ENCODE results near the gene TMEM139. TPM values are rescaled to one million over a fixed set of nuclear protein-coding genes. Genes with fewer than 3 reads are reported as not detected.

The TMEM139 gene
- polyA plus RNA-seq, 3 donors = 0.55 TPM; not detected in 2

DNA sequence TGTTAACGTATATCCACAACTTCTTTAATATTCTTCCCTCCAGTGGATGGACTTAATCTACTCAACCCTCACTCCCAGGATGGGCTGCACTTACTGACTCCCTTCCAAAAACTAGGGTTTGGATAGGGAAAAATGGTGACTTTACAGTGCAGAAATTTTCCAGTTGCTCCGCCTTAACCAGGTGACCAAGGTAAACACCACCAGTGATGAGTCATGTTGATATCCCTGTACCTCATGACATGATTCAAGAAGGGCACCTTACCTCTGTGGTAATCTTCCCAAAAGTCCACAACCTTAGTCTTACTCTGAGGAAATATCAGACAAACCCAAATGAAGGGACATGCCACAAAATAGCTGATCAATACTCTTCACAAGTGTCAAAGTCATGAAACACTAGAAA, 25.0 kb upstream of the TMEM139 start:
- TF ChIP-seq CTCF (IDR thresholded peaks at IDR 0.05) = no peak
- Histone ChIP-seq H3K36me3 (replicated peaks in 1 of 2; ENCODE audit: control insufficient read depth in 1 of 2, insufficient read depth in 2 of 2, low read length in 2 of 2) (no peaks in the 10 kb centered on the region), H3K4me3 (replicated peaks in 1 of 3; ENCODE audit: low read depth in 2 of 3, low read length in 3 of 3) (no peak overlapping the region), H3K4me2 (replicated peaks; ENCODE audit: extremely low read depth, low read length, poor library complexity, severe bottlenecking) (no peak overlapping the region), H3K4me1 (ENCODE audit: control insufficient read depth in 1 of 2, insufficient read depth in 2 of 2, low read length in 2 of 2) (peaks cover 18 to 25% of the 10 kb centered on the region in 2 donors), H3K79me2 (ENCODE audit: insufficient read depth, low read length) (peaks cover 20% of the 10 kb centered on the region), H3K9me3 (replicated peaks in 1 of 2; ENCODE audit: control insufficient read depth in 1 of 2, insufficient read depth in 1 of 2, low read length in 2 of 2) (no peaks in the 10 kb centered on the region), H4K20me1 (ENCODE audit: insufficient read depth, low read length) (peaks cover 5% of the 10 kb centered on the region), H2AFZ (ENCODE audit: insufficient read depth, low read depth, low read length, poor library complexity, severe bottlenecking) (no peak overlapping the region), H3K27me3 (ENCODE audit: control insufficient read depth in 2 of 2, insufficient read depth in 2 of 2, low read length in 2 of 2) (no peaks in the 10 kb centered on the region), H3K9ac (ENCODE audit: insufficient read depth, low read length, poor library complexity, severe bottlenecking) (no peak overlapping the region), H3K27ac (ENCODE audit: low read depth in 1 of 2, low read length in 2 of 2) (no peak overlapping the region)
- Mint-ChIP-seq H3K27me3 (ENCODE audit: low read depth in 3 of 3) (no peaks in the 10 kb centered on the region), H3K4me1 (peaks cover 22% of the 10 kb centered on the region), H3K27ac (no peak overlapping the region), H3K4me3 (no peak overlapping the region), H3K9me3 (peaks cover 0 to 4% (median 0%) of the 10 kb centered on the region in 7 donors), H3K36me3 (peaks cover 2 to 5% of the 10 kb centered on the region in 2 donors)
- intact Hi-C loops (cut with micrococcal nuclease) = no loop called here
- no peak for DNase-seq
- 100% methylated on average over 1 of the region's 2 CpGs for WGBS (ENCODE audit: insufficient coverage)

DNA sequence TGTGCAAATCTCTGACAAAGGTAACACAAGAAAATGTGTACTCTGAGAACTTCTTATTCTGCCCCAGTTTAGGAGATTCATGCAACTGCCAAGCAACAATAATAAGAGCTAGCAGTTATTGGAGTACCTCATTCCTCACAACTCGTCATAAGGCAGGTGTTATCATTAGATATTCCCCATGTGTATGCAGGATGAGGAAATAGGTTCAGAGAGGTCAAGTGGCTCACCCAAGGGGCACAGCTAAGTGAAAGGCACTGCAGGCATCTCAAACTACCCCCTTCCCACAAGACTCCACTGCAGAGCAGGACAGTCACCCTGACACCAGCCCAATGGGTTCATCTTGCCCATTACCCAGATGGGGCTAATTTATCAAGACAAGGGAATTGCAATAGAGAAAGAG, 22.9 kb upstream of the TMEM139 start:
- intact Hi-C loops (cut with micrococcal nuclease) = no loop called here
- H3K9ac ChIP-seq (ENCODE audit: insufficient read depth, low read length, poor library complexity, severe bottlenecking) = no peak overlapping the region
- DNase-seq = no peak
- H3K79me2 ChIP-seq (ENCODE audit: insufficient read depth, low read length) = peaks cover 37% of the 10 kb centered on the region
- no peak overlapping the region for H2AFZ ChIP-seq (ENCODE audit: insufficient read depth, low read depth, low read length, poor library complexity, severe bottlenecking)
- H3K9me3 ChIP-seq (replicated peaks in 1 of 2; ENCODE audit: control insufficient read depth in 1 of 2, insufficient read depth in 1 of 2, low read length in 2 of 2) = no peaks in the 10 kb centered on the region
- H3K36me3 ChIP-seq (replicated peaks in 1 of 2; ENCODE audit: control insufficient read depth in 1 of 2, insufficient read depth in 2 of 2, low read length in 2 of 2) = peaks cover 6 to 20% of the 10 kb centered on the region in 2 donors
- no peak overlapping the region for H3K4me3 Mint-ChIP-seq
- H3K27ac ChIP-seq (ENCODE audit: low read depth in 1 of 2, low read length in 2 of 2) = no peak overlapping the region
- peaks cover 26 to 33% of the 10 kb centered on the region in 2 donors for H3K4me1 ChIP-seq (ENCODE audit: control insufficient read depth in 1 of 2, insufficient read depth in 2 of 2, low read length in 2 of 2)
- H3K27me3 ChIP-seq (ENCODE audit: control insufficient read depth in 2 of 2, insufficient read depth in 2 of 2, low read length in 2 of 2) = no peaks in the 10 kb centered on the region
- no peak overlapping the region for H3K4me3 ChIP-seq (replicated peaks in 1 of 3; ENCODE audit: low read depth in 2 of 3, low read length in 3 of 3)
- H3K4me2 ChIP-seq (replicated peaks; ENCODE audit: extremely low read depth, low read length, poor library complexity, severe bottlenecking) = no peak overlapping the region
- no peak for TF ChIP-seq CTCF (IDR thresholded peaks at IDR 0.05)
- peaks cover 23% of the 10 kb centered on the region for H4K20me1 ChIP-seq (ENCODE audit: insufficient read depth, low read length)
- peaks cover 0 to 4% (median 0%) of the 10 kb centered on the region in 7 donors for H3K9me3 Mint-ChIP-seq
- peaks cover 22% of the 10 kb centered on the region in 2 donors for H3K36me3 Mint-ChIP-seq
- peaks cover 32% of the 10 kb centered on the region for H3K4me1 Mint-ChIP-seq
- no peak overlapping the region for H3K27ac Mint-ChIP-seq
- WGBS (ENCODE audit: insufficient coverage) = no CpG with 5 or more reads among the region's 1 CpG
- no peaks in the 10 kb centered on the region for H3K27me3 Mint-ChIP-seq (ENCODE audit: low read depth in 3 of 3)
